Neural crest cell (in vitro differentiated cells): ENCODE data around the gene PRAMEF4. TPM values are rescaled to one million over a fixed set of nuclear protein-coding genes. Genes with fewer than 3 reads are reported as not detected.
"Not testable (repeated sequence)": the region's sequence is repeated elsewhere in the genome, so short reads cannot be mapped to it uniquely, and the experiment has no call there.

ENCODE experiments used
- DNase-seq: peaks from one replicate; pipeline ENCODE4 v3.0.0; 2021; ENCODE audit warnings: low read depth, mixed read lengths, low spot score
- H3K27ac Mint-ChIP-seq: one replicate; pipeline ENCODE4 v1.8.0; 2021; ENCODE audit warnings: mild to moderate bottlenecking, mixed read lengths; ENCODE audit not compliant: unreplicated experiment
- H3K27me3 Mint-ChIP-seq: 2 replicates; pipeline ENCODE4 v1.8.0; 2021; ENCODE audit warnings: low read depth, mild to moderate bottlenecking, mixed read lengths
- H3K36me3 Mint-ChIP-seq: 2 replicates; pipeline ENCODE4 v1.8.0; 2021; ENCODE audit warnings: low read depth, mild to moderate bottlenecking, mixed read lengths
- H3K4me1 Mint-ChIP-seq: 2 replicates; pipeline ENCODE4 v1.8.0; 2021; ENCODE audit warnings: mixed read lengths
- H3K4me3 Mint-ChIP-seq: one replicate; pipeline ENCODE4 v1.8.0; 2021; ENCODE audit warnings: mild to moderate bottlenecking, mixed read lengths
- H3K9me3 Mint-ChIP-seq: 2 replicates; pipeline ENCODE4 v1.8.0; 2021; ENCODE audit warnings: mixed read lengths
- long read RNA-seq: library from polyadenylated mRNA; unstranded; transcript quantifications from one replicate; pipeline ENCODE4 v2.0.0, GENCODE V29; 2020
- total RNA-seq: library from RNA; stranded (reverse); gene quantifications from 2 replicates; pipeline ENCODE4 v1.2.1, GENCODE V29; 2021

Gene PRAMEF4
- total RNA-seq, result not detected in 2 replicates
- long read RNA-seq, result 0 reads

DNA sequence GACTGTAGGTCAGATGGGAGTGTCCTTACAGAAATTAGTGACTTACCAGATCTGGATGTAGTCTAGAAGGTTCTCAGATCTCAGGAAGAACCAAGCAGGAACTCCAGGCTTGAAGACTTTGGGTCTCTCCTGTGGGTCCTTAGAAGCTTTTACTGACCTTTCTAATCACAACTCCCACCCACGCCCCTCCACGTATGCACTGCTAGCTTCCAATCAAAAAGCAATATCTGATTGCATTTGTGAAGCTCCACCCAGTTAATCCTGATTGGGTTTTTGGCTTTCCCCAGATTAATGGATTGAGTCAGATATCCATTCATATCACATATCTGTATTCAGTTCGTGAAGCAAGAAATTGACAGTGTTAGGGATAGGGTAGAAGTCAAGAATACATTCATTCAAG lies at the start of gene PRAMEF4:
PRAMEF4 (minus strand) TSS at position 101 of the 400 bp plus-strand sequence. CDS start 2,807 bp downstream, outside the sequence.
- not testable (repeated sequence) for DNase-seq, H3K27ac Mint-ChIP-seq, H3K36me3 Mint-ChIP-seq, H3K4me1 Mint-ChIP-seq, H3K27me3 Mint-ChIP-seq, H3K9me3 Mint-ChIP-seq, H3K4me3 Mint-ChIP-seq

DNA sequence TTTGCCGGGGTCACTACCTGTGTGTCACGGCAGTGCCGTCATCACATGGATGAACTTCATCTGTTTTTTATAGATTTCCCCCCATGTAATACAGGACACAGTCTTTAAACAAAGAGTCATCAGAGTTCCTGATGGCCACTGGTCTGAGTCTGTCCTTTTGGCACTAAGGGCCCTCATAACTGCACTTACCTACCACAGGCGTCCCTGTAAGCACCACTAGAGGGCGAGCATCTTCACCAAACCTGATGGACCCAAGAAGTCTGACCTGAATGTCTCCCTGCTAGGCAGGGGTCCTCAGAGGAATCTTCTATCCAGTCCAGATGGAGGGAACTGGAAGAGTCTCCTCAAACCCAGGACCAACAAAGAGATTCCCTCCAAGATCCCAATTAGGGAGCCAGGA lies 38.4 kb upstream of the PRAMEF4 start:
- not testable (repeated sequence) for H3K27ac Mint-ChIP-seq, H3K9me3 Mint-ChIP-seq, H3K27me3 Mint-ChIP-seq, H3K4me1 Mint-ChIP-seq, H3K36me3 Mint-ChIP-seq, DNase-seq, H3K4me3 Mint-ChIP-seq

DNA sequence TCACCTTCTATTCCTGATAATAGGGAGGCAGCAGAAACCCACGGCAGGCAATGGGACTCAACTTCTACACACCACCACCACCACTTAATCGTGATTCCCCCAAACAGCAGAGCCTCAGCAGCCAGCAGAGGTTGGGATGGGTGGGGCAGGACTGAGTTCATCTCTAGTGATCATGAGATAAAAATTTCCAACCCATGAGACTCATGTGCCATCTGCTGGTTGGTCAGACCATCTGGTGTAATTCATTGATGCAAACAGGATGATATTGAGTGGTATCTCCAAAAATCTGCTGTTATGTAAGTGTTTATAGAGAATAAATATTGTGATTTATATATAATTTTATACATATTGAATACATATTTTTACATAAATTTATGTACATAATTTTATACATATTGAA lies 35.7 kb upstream of the PRAMEF4 start:
- DNase-seq, H3K27me3 Mint-ChIP-seq, H3K4me3 Mint-ChIP-seq, H3K4me1 Mint-ChIP-seq, H3K27ac Mint-ChIP-seq, H3K36me3 Mint-ChIP-seq, H3K9me3 Mint-ChIP-seq: not testable (repeated sequence)

DNA sequence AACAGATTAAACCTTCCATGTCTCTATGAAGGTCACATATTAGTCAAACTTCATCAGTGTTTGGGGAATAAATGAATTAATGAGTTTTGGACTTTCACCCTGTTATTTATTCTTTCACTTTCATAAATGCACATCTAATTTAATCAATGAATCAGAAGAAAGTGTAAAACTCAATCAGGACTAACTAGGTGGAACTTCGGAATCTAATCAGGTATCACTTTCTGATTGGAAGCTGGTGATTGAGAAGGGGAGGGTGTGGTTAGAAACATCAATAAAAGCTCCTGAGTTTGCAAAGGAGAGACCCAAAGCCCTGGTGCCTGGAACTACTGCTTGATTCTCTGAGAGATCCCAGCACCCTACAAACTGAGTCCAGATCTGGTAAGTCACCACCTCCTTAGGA lies 30.3 kb upstream of the PRAMEF4 start, which contains the start of gene PRAMEF7:
PRAMEF7 (plus strand) TSS at position 301 of the 400 bp plus-strand sequence. CDS start 1,083 bp downstream, outside the sequence.
- H3K36me3 Mint-ChIP-seq, H3K27ac Mint-ChIP-seq, H3K27me3 Mint-ChIP-seq, DNase-seq, H3K4me3 Mint-ChIP-seq, H3K9me3 Mint-ChIP-seq, H3K4me1 Mint-ChIP-seq: not testable (repeated sequence)

DNA sequence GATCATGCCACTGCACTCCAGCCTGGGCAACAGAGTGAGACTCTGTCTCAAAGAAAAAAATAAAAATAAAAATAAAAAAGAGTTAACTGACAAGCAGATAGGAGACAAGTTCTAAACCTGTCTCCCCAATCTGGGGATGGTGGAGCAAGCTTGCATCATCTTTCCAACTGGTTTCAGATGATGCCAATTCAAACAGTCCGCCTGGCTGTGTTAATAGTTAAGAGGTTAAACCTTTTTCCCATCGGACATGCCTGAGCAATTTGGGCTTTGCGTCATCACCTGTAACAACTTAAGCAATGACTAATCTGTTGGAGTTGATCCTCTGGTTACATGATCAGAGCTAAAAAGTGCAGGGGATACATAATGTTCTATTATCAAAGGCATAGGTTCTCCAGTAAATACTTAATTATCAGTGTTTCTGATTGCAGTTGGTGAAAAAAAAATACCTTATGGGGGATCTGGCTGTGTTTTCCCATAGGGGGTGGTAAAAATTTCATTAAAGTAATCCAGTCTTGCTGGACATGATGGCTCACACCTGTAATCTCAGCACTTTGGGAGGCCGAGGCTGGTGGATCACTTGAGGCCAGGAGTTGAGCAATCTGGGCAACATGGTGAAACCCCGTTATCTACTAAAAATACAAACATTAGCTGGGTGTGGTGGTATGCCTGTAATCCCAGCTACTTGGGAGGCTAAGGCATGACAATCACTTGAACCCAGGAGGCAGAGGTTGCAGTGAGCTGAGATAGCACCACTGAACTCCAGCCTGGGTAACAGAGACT lies 18.0 kb upstream of the PRAMEF4 start:
- H3K27me3 Mint-ChIP-seq, H3K36me3 Mint-ChIP-seq, H3K9me3 Mint-ChIP-seq, DNase-seq, H3K4me3 Mint-ChIP-seq, H3K27ac Mint-ChIP-seq, H3K4me1 Mint-ChIP-seq: not testable (repeated sequence)

DNA sequence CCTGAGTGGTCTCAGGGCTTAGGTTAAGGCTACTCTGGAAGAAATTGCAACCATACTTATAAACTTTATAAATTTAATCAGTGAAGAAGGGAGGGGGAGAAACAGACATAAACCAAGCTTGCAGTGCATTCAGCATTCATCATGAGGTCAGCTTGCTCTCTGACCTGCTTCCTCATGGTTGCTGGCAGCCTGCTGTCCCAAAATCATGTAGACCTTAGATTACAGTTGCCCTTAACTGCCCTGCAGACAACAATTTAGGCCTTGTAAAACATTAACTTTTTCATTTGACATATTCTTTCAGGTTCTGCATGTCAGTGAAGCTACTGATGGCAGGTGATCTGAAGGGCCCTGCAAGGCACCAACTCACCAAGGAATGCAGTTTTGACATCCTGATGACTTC lies 13.2 kb upstream of the PRAMEF4 start:
- DNase-seq, H3K27me3 Mint-ChIP-seq, H3K27ac Mint-ChIP-seq, H3K4me1 Mint-ChIP-seq, H3K4me3 Mint-ChIP-seq, H3K9me3 Mint-ChIP-seq, H3K36me3 Mint-ChIP-seq: not testable (repeated sequence)

DNA sequence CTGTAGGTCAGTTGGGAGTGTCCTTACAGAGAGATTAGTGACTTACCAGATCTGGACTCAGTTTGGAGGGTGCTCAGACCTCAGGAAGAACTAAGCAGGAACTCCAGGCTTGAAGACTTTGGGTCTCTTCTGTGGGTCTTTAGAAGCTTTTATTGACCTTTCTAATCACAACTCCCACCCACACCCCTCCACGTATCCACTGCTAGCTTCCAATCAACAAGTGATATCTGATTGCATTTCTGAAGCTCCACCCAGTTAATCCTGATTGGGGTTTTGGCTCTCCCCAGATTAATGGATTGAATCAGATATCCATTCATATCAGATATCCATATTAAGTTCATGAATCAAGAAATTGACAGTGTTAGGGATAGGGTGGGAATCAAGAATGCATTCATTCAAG lies 12.2 kb upstream of the PRAMEF4 start, which contains the start of gene PRAMEF10:
PRAMEF10 (minus strand) TSS at position 101 of the 400 bp plus-strand sequence. CDS start 2,423 bp downstream, outside the sequence.
- H3K9me3 Mint-ChIP-seq, DNase-seq, H3K4me1 Mint-ChIP-seq, H3K36me3 Mint-ChIP-seq, H3K4me3 Mint-ChIP-seq, H3K27me3 Mint-ChIP-seq, H3K27ac Mint-ChIP-seq: not testable (repeated sequence)

DNA sequence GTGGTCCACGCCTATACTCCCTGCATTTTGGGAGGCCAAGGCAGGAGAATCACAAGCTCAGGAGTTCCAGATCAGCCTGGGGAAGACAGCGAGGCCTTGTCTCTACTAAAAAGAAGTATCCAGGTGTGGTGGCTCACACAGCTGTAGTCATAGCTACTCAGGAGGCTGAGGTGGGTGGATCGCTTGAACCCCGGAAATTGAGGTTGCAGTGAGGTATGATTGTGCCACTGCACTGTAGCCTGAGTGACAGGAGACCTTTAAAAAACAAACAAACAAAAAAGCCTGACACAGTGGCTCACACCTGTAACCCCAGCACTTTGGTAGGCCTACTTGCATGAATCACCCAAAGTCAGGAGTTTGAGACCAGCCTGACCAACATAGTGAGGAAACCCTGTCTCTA lies 7.5 kb downstream of the PRAMEF4 start:
- DNase-seq, H3K27me3 Mint-ChIP-seq, H3K4me1 Mint-ChIP-seq, H3K9me3 Mint-ChIP-seq, H3K4me3 Mint-ChIP-seq, H3K27ac Mint-ChIP-seq, H3K36me3 Mint-ChIP-seq: not testable (repeated sequence)

DNA sequence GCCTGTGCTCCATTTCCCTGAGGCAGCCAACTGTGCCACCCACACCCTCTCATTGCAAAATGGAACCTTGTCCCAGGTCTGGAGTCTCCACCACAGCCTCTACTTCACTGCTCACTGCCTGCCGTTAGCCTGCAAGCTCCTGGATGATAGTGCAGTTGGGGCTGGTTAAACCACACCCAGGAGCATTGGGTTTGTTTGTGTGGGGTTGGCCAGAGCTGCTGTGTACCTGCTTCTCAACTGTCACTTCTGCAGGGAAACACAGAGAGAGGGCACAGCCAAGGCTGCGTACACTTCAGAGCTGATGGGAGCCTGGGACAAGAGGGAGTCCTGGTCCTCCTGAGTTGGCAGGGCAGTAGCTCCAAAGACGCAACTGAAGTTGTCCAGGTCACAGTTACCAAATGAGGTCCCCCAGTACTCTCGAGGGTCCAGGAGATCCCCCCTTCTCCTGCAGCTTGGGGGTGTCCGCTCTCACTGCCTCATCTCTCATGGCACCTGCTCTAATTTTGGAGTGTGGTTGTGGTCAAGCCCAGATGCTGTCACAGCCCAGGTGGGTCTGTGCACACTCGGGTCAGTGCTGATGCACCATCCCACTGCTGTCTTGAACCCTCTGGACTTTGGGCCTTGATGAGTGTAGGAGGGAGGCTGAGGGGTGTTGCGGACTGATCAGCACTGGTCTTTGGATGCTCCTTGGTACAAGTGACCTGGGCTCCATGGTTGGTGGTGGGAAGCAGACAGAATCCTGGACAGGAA lies 22.7 kb downstream of the PRAMEF4 start:
- not testable (repeated sequence) for H3K27ac Mint-ChIP-seq, H3K27me3 Mint-ChIP-seq, H3K4me1 Mint-ChIP-seq, H3K4me3 Mint-ChIP-seq, H3K9me3 Mint-ChIP-seq, H3K36me3 Mint-ChIP-seq, DNase-seq

DNA sequence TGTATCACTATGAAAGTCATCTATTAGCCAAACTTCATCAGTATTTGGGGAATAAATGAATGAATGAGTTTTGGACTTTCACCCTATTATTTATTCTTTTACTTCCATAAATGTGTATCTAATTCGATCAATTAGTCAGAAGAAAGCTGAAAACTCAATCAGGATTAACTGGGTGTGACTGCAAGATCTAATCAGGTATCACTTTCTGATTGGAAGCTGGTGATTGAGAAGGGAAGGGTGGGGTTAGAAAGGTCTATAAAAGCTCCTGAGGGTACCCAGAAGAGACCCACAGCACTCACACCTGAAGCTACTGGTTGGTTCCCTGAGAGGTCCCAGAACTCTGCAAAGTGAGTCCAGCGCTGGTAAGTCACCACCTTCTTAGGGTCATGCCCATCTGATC lies 29.2 kb downstream of the PRAMEF4 start, which contains the start of gene PRAMEF2:
PRAMEF2 (plus strand) TSS at position 301 of the 400 bp plus-strand sequence. CDS start 1,924 bp downstream, outside the sequence.
- not testable (repeated sequence) for H3K27me3 Mint-ChIP-seq, H3K36me3 Mint-ChIP-seq, H3K4me1 Mint-ChIP-seq, DNase-seq, H3K9me3 Mint-ChIP-seq, H3K4me3 Mint-ChIP-seq, H3K27ac Mint-ChIP-seq
